GM12878 (cell line): ENCODE results near the gene U2AF2. TPM values are rescaled to one million over a fixed set of nuclear protein-coding genes. Genes with fewer than 3 reads are reported as not detected.

Experiments
- BHLHE40 ChIP-seq, 2 experiments: fragments of 450-650 bp in 1 of 2; IDR thresholded peaks; 2 replicates each; pipeline ENCODE4 v1.6.1; 2011 to 2017; ENCODE audit warnings: low read depth in 2 of 2, borderline replicate concordance in 1 of 2, improper control_type of control experiment in 1 of 2, low read length in 1 of 2, mild to moderate bottlenecking in 1 of 2
- HDGF ChIP-seq: fragments of 450-650 bp; IDR thresholded peaks from 2 replicates; pipeline ENCODE4 v1.6.1; 2016; ENCODE audit warnings: antibody characterized with exemption
- SIX5 ChIP-seq: IDR thresholded peaks from 2 replicates; pipeline ENCODE4 v1.6.1; 2011; ENCODE audit warnings: mild to moderate bottlenecking, low read depth, low read length, moderate library complexity; ENCODE audit not compliant: severe bottlenecking
- WRNIP1 ChIP-seq: IDR thresholded peaks from 2 replicates; pipeline ENCODE4 v1.6.1; 2011; ENCODE audit warnings: low read depth, low read length, improper control_type of control experiment, borderline replicate concordance
- polyA plus RNA-seq, 11 experiments: library from polyadenylated mRNA; depleted of rRNA in 4 of 11; unstranded in 6 of 11; stranded (reverse) in 5 of 11; fragments of >200 nt; fragmentation: Nextera tagmentation in 4 of 11; fragmentation: Illumina TruSeq in 1 of 11; extraction: Ambion mirVana in 4 of 11; extraction: Trizol in 1 of 11; gene quantifications; 1 replicate in 1 of 11; 2 replicates in 10 of 11; pipeline versions ENCODE4 v1.2.1 to v1.2.3, GENCODE V29; 2011 to 2016; ENCODE audit warnings: inconsistent platforms in 2 of 11, missing spikeins in 2 of 11, low read depth in 1 of 11
- total RNA-seq, 4 experiments: library from RNA; depleted of rRNA in 3 of 4; stranded (reverse); fragments of >200 nt in 3 of 4; fragmentation: Illumina TruSeq in 1 of 4; extraction: Trizol in 1 of 4; gene quantifications; 2 replicates each; pipeline versions ENCODE4 v1.2.1 to v1.2.3, GENCODE V29; 2013 to 2021
- TF ChIP-seq, protein P1 (sequence below): fragments of 450-650 bp; conservative IDR thresholded peaks from 2 replicates; pipeline ENCODE4 v1.6.1; 2017; ENCODE audit warnings: mild to moderate bottlenecking, moderate library complexity
- TF ChIP-seq, protein P2 (sequence below): fragments of 450-650 bp; formaldehyde crosslinking; IDR thresholded peaks from 2 replicates; pipeline ENCODE4 v1.4.0; 2020; ENCODE audit warnings: mild to moderate bottlenecking, moderate library complexity

U2AF2 gene
- total and polyA plus RNA-seq, 10 of the 15 experiments (the other 5 are each of a cell fraction or from before 2014, with no cell fraction given): 3.0 to 338 (median 130) TPM

DNA sequence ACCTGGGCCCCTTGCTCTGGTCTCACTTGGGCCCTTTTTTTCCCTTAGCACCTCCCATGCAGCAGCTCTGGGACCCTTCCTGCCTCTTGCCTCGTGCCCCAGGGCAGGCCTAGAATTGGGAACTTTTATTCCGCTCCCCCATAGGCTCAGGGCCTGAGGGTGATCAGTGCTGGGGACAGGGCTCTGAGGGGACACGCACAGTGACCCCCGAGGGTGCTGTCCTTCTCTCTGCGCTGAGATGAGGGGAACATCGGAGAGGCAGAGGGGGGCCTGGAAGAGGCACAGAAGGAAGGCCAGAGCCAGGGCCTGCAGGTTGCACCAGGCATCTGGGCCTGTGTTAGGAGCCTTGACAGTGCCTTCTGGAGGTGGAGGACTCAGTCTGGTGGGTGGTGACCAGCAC is 30.9 kb downstream of the U2AF2 start (continued):
- TF ChIP-seq, protein P1, sequence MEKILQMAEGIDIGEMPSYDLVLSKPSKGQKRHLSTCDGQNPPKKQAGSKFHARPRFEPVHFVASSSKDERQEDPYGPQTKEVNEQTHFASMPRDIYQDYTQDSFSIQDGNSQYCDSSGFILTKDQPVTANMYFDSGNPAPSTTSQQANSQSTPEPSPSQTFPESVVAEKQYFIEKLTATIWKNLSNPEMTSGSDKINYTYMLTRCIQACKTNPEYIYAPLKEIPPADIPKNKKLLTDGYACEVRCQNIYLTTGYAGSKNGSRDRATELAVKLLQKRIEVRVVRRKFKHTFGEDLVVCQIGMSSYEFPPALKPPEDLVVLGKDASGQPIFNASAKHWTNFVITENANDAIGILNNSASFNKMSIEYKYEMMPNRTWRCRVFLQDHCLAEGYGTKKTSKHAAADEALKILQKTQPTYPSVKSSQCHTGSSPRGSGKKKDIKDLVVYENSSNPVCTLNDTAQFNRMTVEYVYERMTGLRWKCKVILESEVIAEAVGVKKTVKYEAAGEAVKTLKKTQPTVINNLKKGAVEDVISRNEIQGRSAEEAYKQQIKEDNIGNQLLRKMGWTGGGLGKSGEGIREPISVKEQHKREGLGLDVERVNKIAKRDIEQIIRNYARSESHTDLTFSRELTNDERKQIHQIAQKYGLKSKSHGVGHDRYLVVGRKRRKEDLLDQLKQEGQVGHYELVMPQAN: no peak
- no peak for TF ChIP-seq BHLHE40 (IDR thresholded peaks at IDR 0.05; ENCODE audit: borderline replicate concordance in 1 of 2, low read depth in 2 of 2, low read length in 1 of 2)
- TF ChIP-seq, protein P2, sequence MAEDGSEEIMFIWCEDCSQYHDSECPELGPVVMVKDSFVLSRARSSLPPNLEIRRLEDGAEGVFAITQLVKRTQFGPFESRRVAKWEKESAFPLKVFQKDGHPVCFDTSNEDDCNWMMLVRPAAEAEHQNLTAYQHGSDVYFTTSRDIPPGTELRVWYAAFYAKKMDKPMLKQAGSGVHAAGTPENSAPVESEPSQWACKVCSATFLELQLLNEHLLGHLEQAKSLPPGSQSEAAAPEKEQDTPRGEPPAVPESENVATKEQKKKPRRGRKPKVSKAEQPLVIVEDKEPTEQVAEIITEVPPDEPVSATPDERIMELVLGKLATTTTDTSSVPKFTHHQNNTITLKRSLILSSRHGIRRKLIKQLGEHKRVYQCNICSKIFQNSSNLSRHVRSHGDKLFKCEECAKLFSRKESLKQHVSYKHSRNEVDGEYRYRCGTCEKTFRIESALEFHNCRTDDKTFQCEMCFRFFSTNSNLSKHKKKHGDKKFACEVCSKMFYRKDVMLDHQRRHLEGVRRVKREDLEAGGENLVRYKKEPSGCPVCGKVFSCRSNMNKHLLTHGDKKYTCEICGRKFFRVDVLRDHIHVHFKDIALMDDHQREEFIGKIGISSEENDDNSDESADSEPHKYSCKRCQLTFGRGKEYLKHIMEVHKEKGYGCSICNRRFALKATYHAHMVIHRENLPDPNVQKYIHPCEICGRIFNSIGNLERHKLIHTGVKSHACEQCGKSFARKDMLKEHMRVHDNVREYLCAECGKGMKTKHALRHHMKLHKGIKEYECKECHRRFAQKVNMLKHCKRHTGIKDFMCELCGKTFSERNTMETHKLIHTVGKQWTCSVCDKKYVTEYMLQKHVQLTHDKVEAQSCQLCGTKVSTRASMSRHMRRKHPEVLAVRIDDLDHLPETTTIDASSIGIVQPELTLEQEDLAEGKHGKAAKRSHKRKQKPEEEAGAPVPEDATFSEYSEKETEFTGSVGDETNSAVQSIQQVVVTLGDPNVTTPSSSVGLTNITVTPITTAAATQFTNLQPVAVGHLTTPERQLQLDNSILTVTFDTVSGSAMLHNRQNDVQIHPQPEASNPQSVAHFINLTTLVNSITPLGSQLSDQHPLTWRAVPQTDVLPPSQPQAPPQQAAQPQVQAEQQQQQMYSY: no peak
- no peak for TF ChIP-seq SIX5
- no peak for TF ChIP-seq WRNIP1
- no peak for TF ChIP-seq HDGF
